HG03442 (cell line): ENCODE data around the gene GDPD5.

Experiments
- ATAC-seq: cut with Tn5 transposase; IDR thresholded peaks from one replicate; pipeline ENCODE4 v1.9.1; 2021; ENCODE audit warnings: mild to moderate bottlenecking, moderate library complexity; ENCODE audit not compliant: unreplicated experiment

GDPD5 gene

DNA sequence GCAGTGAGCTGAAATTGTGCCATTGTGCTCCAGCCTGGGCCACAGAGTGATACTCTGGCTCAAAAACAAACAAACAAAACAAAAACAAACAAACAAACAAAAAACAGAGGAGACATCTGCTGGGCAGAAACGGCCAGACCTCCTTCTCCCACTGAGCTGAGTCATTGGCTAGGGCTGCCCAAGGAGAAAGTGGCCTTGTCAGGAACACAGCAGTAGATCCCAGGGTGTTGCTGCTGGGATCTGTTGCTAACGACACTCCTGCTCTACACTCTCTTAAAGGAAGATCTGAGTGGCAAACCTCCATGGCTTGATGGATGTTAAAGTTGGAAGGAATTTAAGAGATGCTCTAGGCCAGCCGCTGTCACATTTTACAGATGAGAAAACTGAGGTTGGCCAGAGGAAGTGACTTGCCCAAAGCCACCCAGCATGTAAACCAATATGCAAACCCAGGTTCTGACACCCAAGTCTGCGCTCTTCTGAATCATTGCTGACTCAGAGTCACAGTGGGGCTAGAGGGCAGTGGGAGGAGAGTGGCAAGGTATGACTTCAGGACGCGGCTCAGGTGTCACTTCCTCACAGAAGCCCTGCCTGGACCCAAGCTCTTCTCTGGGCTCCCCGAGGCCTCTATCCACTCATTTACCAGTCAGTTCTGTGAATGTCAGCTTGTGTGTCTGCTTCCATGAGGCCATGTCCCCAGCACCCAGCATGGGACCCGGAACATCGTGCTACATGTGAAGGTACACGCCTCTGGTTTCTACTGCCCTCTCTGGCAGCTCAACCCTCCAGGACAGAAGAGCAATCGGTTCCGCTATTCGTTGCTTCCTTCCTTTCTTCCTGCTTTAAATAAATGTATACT, 11.3 kb upstream of the GDPD5 start:
- ATAC-seq = peak; percentile 84

DNA sequence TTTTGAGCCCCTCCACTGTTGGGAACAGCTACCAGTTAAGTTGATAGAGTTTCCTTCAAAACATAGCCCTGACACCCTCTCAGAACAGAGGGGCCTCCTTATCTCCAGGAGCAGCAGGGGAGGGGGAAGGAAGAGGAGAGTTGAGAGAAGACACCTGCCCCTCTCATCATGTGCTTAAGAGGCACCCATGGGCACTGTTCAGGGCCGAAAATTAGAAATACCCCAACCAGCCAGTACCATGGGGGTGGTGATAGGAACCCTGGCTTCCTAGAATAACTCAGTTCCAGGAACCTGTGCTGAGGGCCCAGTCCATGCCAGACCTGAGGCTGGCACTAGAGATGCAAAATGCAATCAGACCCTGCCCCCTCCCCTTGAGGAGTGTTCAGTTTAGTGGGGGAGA, 9.3 kb upstream of the GDPD5 start:
- ATAC-seq = no peak

DNA sequence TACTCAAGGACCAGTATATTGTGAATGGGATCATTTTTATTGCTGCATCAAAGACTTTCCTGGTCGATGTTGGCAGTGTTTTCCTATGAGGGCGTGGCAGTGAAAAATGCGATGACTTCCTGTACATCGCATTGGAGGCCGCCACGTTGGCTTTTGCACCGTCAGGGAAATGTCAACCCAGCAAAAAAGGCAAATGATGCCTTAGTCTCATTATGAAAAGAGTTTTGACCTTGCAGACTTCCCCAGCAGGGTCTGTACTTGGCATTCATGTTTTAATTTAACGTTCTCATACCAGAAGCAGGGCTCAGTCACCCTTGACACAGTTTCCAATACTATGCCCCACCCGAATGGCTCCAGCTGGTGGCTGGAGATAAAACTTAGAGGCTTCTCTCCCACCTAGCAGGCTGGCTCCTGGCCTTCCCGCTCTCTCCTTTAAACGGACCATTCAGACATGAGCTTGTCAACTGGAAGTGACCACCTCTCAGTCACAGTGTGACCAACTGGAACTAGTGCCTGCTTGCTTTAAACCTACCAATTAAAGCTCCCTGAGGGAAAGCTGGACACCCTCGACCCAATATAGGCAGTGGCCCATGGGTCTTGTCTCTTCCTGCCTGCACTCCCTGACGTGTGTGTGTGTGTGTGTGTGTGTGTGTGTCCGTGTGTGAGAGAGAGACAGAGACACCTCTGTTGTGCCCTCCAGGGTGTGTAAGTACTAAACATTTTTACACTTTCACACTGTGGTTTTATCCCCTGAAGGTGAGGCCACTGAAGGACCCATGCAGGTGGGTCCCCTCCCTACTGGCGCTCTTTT, 8.7 kb upstream of the GDPD5 start:
- ATAC-seq = no peak

DNA sequence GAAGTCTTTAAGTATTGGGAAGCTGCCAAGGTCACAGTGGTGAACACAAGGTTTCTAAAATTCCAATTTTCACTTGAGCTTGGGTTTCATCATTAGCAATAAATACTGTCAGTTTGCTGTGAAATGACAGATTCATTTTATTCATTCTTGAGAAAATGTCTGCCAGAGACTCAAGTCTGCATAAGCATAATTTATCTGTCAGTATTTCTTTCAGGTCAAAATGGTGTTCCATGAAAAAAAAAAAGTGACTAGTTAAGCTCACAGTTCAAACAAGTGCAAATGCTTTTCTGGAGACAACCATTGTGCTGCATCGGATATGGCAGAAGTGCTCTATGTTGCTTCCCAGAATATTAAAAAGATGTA, 8.1 kb upstream of the GDPD5 start:
- no peak for ATAC-seq

DNA sequence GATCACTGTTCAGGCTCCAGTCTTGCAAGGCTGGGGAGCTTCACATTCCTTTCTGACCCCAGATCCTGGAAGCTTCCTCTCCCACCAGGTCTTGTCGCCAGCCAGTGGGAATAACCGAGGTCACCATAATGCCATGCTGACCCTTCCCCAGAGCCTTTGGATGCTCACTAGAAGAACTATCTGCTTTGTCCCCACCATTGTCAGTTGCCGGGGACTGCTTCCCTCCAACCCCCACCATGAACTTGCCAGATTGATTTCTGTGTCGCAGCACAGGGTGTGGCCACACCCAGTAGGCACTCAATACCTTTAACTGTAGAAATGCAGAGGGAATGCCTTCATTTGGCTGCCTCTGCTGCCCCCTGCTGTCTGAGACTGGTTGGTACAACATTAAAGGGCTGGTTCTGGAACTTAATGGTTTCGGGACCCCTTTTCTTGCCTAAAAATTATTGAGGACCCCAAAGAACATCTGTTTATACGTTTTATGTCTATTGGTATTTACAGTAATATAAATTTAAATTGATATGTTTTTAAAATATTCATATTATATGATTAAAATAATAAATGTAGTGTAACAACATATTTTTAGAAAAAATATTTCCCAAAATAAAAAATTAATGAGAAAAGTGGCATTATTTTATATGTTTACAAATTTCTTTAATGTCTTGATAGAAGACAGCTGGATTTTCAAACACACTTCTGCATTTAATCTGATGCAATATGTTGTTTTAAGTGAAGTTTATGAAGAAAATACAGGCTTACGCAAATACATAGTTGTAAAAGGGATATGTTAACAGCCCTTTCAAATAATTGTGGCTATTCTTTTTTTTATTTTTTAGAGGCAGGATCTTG, 6.7 kb upstream of the GDPD5 start:
- ATAC-seq = no peak

DNA sequence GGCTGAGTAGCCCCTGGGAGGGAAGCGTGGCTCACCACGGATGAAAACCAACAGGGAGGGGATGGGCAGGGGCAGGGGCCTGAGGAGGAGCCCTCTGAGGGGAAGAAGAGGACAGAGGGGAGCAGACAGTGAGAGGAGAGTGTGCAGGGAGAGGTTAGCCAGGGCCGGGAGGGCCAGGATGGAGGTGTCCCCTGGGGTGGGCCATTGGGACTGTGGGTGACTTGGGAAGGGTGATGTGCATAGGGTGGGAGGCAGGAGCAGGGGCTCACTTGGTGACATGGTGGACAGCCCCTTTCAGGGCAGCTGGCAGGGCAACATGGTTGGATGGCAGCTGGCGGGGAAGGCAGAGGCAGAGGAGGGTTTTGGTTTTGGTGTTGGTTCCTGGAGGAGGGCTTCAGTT, 5.6 kb upstream of the GDPD5 start:
- no peak for ATAC-seq

DNA sequence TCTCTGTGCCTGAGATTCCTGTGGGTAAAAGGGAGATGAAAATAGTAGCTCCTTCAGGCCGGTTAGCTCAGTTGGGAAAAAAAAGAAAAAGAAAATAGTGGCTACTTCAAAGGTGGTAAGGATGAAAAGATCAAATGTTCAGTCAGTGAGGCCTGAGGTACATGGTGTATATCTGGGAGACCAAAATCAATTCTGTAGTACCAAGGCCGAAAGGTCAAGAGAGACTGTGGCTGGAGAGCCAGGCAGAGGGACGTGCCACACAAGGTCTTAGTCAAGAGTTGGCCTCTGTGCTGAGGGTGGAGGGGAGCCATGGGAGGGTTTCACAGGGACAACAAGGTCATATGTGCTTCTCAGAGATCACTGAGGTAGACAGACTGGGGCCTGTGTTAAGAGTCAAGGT, 4.8 kb upstream of the GDPD5 start:
- no peak for ATAC-seq

DNA sequence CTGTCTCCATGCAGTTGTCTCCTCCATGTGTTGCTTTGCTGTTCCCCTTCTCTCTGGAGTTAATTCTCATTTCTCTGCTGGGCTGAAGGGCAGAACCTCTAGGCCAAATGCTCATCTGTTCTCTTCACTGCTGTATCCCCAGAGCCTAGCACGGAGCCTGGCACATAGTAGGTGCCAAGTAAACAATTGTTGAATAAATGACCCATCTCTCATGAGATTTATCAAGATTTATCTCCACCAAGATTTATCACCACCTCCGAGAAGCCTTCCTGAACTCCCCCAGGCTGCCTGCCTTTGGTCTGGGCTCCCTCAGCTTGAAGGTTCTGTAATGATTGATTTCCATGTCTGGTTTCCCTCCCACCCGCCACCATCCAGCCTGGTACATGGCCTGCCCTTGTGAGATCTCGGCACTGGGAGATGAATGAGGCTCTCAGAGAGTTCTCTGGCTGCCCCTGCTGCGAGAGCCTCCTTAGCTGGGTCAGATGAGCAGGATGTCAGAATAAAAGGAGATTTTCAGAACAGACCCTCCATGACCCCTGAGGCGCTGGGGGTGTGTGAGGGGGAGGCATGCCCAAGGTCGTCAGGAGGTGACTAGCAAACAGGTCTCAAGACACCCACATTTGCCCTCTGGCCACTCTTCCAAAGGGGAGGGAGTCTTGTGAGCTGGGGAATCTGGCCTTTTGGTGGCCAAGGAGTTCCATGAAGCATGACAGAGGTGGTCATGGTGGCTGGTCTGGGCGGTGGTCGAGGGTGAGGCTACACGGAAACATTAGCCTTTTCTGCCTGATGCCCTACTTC, 2.4 kb upstream of the GDPD5 start:
- ATAC-seq = no peak

DNA sequence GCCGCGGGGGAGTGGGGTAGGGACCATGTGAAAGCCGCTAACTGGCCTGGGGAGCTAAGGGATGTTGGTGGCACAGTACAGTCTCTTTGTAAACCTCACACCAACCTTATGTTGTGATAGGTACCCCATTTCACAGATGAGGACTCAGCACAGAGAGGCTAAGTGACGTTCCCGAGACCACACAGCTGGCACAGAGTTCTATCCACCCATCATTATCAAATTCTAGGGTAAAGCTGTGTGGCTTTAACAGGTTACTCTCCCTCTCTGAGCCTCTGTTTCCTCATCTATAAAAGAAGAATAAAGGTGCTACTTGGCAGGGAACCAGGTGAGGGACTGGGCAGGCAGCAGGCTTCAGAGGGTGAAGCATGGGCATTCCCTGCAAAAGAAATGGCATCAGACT, 1.4 kb upstream of the GDPD5 start:
- ATAC-seq = no peak

DNA sequence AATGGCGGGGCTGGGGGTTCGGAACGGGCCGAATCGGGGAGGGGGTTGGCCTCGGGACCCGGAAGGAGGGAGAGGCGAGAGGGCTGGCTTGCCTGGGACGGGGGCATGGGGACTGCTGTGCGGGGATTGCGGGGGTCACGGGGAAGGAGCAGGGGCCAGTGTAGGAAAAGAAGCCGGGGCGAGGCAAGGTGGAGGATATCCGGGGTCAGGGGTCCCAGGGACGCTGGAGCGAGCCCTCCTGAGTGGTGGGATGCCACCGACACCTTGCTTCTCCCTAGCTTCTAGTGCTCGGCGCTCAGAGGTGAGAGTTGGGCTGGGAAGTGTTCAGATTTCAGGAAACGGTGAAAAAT, 426 bp upstream of the GDPD5 start:
- ATAC-seq = no peak

DNA sequence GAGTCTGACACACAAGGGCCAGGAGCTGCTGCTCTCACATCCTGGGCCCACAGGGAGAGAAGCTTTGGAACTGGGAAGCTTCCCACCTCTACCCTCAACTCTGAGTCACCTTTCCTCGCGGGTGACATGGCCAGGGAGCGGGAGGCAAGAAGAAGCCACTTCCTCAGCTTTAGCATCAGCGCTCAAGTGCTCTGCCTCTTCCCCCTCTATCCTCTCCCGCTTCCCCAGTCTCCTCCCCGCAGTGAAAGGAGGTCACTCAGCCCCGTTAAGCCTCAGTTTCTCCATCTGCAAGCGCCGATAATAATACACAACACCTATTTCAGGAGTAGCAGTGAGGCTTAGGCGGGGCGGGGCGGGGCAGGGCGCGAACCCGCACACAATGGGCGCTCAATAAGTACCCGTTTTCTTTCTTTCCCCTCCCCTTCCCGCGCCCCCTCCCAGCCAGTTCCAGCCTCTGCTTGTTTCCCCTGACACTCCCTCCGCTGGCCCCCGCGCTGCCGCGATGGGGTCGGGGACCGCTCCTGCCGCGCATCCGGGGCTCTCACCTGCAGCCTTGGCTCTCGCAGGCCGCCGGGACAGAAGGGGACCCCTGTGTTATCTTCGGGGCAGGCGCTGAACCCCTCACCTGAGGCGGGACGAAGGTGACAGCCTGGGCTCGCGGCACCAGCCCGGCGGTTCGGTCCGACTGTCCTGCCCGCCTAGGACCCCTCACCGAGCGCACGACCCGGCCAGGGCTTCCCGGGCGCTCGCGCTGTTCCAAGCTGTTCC, 892 bp downstream of the GDPD5 start:
- no peak for ATAC-seq

DNA sequence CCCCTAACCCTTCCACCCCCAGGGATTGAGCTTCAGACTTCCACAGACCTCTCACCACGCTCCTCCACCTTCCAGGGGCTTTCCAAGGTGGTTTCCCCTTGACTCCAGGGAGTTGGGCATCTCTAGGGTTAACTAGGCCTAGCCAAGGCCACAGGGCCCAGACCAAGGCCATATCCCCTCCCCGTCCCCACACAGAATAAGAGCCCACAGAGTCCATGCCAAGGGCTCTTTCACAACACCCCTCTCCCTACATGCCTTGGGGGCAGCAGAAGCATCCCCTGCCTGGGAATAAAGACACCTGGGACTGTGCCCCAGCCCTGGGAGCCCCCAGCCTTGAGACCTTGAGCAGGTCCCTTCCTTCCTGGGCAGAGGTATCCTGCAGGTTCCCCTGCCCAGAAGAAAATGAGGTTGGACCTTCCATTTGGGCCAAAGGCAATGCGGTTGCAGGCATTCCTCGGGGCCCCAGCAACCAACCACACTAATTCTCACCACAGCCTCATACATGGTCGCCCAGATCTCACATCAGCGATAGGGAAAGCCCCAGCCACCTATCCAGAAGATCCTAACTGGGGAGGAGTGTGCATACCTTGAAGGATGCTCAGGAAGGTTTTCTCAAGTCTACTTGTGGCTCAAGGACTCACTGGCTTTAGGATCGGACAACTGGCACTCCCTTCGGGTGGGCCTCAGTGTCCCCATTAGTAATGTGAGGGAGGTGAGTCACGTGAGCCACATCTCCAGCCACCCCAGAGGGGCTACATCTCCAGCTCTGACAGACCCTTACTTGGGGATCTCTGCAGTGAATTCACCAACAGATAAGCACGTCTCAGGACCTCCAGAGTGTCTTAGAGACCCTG, 1.7 kb downstream of the GDPD5 start:
- ATAC-seq = no peak

DNA sequence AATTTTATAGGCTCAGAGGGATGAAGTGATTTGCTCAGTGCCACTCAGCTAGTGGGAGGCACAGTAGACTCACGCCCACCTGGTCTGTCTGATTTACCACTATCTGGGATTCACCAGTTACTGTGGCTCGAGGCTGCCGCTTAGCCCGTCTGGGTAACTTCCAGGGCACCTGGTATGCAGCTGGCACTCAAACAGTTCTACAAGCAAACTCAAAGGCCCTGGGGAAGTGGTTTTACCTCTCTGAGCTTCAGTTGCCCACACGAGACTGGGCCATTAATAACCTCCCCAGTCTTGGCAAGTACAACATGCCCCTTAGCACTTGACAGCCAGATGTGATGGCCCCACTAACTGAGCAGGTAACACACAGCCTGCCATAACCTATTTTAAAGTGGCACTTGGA, 2.6 kb downstream of the GDPD5 start:
- ATAC-seq = no peak

DNA sequence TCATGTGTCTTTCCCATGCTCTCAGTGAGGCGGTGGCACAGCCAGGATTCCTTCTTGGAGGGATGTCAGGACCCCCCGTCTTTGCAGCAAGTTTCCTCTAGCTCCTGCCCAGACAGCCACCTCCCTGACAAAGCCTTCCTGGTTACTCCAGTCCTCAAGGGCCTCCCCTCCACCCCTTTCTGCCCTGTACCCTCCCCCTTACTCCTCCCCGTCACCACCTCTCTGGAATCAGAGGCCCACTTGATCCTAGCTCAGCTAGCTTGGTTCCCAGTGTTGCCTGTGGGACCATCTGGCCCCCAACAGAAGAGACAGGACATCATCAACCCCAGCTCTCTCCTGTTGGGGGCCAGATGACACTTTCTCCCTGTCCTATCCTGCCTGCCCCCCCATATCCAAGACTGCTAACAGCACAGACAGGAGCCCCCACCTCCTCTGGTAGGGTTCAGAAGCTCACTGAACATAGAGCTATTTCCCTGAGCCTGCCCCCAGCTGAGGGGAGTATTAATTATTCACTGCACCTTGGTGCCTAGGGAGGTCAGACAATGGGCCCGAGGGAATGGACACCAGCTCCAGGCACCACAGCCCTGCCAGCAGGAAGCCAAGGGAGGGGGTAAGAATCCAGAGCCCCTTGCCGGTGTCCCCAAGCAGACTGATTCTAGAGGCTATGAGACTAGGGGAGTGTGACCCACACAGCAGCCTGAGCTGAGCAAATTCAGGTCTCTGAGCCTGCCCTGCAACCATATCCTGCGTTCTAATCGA, 3.3 kb downstream of the GDPD5 start:
- no peak for ATAC-seq

DNA sequence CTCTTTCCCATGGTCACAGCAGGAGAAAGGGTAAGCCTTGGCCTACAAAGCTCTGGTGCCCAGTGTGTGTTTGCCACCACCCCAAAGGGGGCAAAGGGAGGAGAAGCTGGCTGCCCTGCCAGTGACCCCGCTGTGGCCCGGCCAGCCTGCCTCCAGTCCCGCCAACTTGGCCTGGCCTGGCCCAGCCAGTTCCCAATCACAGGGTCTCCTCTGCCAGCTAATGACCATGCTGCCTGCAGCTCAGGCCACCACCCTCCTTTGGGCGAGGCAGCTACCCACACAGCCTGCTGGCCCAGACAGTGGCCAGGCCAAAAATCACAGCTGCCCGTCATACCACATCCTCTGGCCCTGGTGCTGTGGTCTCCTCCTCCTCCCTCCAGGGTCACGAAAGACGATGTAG, 5.1 kb downstream of the GDPD5 start:
- no peak for ATAC-seq

DNA sequence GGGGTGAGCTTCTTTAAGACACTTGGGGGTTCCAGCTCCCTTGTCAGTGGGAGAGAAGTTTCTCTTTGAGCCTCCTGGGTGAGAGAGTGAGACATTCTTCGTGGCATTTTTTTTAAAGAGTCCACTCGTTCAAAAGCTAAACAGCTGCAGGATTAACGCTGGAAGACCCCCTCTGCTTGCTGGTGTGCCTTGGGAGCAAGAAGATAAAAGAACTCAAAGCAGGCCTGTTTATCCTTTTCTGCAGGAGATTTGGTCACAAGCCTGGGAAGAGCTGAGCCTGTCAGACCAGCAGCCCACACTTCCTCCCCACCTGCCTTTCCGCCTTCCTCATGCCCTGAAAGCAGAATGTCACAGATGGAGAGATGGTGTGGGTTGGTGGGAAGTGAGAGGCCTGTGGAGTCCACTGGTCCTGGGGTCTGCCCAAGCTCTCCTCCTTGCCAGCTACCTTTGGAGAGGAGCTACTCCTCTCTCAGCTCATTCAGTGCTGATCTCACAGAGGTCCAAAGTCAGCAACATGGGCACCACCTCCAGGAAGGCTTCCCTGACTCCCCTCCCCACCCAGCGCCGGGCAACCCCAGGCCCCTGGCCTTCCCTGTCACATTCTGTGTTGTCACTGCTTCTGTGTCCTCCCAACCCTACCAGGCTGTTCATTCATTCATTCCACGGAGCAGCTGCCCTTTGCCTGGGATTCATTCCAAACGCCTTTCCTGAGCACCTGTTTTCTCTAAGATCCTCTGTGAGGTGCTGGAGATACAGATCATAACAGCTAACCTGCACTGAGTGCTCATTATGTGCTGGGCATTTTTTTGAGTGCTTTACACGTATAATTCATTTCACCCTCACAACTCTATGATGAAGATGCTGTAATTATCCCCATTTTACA, 6.7 kb downstream of the GDPD5 start:
- no peak for ATAC-seq

DNA sequence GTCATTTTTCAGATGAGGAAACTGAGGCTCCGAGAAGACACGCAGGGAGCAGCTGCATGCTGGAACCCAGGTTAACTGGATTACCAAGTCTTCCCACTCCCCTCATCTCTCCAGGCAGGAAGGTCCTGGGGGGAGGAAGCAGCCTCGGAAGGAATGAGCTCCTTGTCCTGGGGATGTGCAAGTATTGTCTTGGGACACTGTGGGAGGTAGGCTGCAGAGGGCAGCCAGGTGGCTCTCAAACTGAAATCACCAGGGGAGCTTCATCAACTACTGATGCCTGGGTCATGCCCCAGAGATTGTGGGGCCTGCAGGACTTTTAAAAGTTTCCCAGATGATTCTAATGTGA, 7.6 kb downstream of the GDPD5 start:
- no peak for ATAC-seq

DNA sequence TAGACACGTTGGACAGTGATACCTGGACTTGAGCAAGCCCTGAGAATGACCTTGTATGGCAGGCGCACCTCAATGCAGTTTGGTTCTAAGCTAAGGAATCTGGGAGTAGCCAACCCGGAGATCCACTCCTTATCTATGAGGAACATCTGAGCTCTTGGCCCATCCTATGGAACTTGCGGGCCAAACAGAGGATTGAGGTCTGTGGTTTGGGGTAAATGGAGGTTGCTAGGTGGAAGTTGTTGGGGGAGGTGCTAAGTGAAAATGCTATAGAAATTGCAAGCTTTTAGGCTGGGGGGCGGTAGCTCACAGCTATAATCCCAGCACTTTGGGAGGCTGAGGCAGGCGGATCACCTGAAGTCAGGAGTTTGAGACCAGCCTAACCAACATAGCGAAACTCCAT, 8.9 kb downstream of the GDPD5 start:
- no peak for ATAC-seq
